ENCODE measurements around the gene SORBS1.

Gene SORBS1

GRCh38 chr10:95315509-95315908 lies 245.7 kb downstream of the SORBS1 start:
- DNase-seq (ENCODE audit: low read depth), result no peak

GRCh38 chr10:95314192-95314918 lies 246.8 kb downstream of the SORBS1 start:
- DNase-seq (ENCODE audit: low read depth), result no peak

- DNase-seq (ENCODE audit: low read depth), result no peak
These were observed 248.1 kb downstream of the SORBS1 start for GRCh38 chr10:95312986-95313495.

GRCh38 chr10:95312257-95312656 lies 248.9 kb downstream of the SORBS1 start:
- no peak for DNase-seq (ENCODE audit: low read depth)

- no peak for DNase-seq (ENCODE audit: low read depth)
These were observed 251.2 kb downstream of the SORBS1 start for GRCh38 chr10:95309958-95310357.

GRCh38 chr10:95308389-95309302 lies 252.5 kb downstream of the SORBS1 start:
- no peak for DNase-seq (ENCODE audit: low read depth)

GRCh38 chr10:95306851-95307250 lies 254.3 kb downstream of the SORBS1 start:
- DNase-seq (ENCODE audit: low read depth), result no peak

- DNase-seq (ENCODE audit: low read depth), result no peak
These were observed 254.9 kb downstream of the SORBS1 start for GRCh38 chr10:95306318-95306650.

GRCh38 chr10:95305606-95306317 lies 255.4 kb downstream of the SORBS1 start:
- DNase-seq (ENCODE audit: low read depth), result no peak

GRCh38 chr10:95304976-95305375 lies 256.2 kb downstream of the SORBS1 start:
- DNase-seq (ENCODE audit: low read depth), result no peak

- no peak for DNase-seq (ENCODE audit: low read depth)
These were observed 256.7 kb downstream of the SORBS1 start for GRCh38 chr10:95304463-95304862.

GRCh38 chr10:95303950-95304349 lies 257.2 kb downstream of the SORBS1 start:
- no peak for DNase-seq (ENCODE audit: low read depth)

GRCh38 chr10:95303535-95303934 lies 257.6 kb downstream of the SORBS1 start:
- DNase-seq (ENCODE audit: low read depth), result no peak

GRCh38 chr10:95300022-95300539 lies 261.1 kb downstream of the SORBS1 start:
- no peak for DNase-seq (ENCODE audit: low read depth)

GRCh38 chr10:95297402-95297801 lies 263.8 kb downstream of the SORBS1 start:
- no peak for DNase-seq (ENCODE audit: low read depth)

GRCh38 chr10:95296764-95297163 lies 264.4 kb downstream of the SORBS1 start:
- DNase-seq (ENCODE audit: low read depth), result no peak

- no peak for DNase-seq (ENCODE audit: low read depth)
These were observed 266.0 kb downstream of the SORBS1 start for GRCh38 chr10:95295031-95295755.

GRCh38 chr10:95293631-95294030 lies 267.5 kb downstream of the SORBS1 start:
- DNase-seq (ENCODE audit: low read depth), result no peak

GRCh38 chr10:95291365-95292039 lies 269.7 kb downstream of the SORBS1 start:
- DNase-seq (ENCODE audit: low read depth), result no peak

- DNase-seq (ENCODE audit: low read depth), result no peak
These were observed 270.5 kb downstream of the SORBS1 start, which contains the start of gene PDLIM1 for GRCh38 chr10:95290461-95291364. PDLIM1 (minus strand) TSS chr10:95291003; CDS start chr10:95290915, 88 bp downstream.

Measured in T follicular helper cell (primary cell).